ENCODE results near the gene MAP7.

DNA sequence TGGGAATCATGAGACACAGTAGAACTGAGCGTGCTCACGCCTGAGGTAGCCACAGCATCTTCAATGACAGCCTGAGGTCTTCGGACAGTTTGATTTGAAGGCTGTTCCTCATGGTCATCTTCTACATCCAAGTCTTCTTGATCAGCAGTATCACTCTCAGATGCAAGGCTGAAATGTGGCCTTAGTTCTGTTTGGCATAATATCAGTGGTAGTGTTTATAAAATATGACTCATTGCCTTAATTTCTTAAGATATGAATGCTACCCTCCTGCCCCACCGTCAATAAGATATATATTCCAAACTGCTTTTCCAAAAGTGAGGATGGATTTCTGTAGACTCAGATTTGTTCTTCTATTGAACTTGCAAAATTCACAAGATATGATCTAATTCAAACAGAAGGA lies 17.5 kb upstream of the MAP7 start:
- TF ChIP-seq, protein P1, sequence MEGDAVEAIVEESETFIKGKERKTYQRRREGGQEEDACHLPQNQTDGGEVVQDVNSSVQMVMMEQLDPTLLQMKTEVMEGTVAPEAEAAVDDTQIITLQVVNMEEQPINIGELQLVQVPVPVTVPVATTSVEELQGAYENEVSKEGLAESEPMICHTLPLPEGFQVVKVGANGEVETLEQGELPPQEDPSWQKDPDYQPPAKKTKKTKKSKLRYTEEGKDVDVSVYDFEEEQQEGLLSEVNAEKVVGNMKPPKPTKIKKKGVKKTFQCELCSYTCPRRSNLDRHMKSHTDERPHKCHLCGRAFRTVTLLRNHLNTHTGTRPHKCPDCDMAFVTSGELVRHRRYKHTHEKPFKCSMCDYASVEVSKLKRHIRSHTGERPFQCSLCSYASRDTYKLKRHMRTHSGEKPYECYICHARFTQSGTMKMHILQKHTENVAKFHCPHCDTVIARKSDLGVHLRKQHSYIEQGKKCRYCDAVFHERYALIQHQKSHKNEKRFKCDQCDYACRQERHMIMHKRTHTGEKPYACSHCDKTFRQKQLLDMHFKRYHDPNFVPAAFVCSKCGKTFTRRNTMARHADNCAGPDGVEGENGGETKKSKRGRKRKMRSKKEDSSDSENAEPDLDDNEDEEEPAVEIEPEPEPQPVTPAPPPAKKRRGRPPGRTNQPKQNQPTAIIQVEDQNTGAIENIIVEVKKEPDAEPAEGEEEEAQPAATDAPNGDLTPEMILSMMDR (IDR thresholded peaks at IDR 0.05): no peak
- no peak for TF ChIP-seq POLR2A (IDR thresholded peaks at IDR 0.05)
